GM21737 (cell line): Measurements from ENCODE around the gene LCN15.
"Not testable (repeated sequence)": the region's sequence is repeated elsewhere in the genome, so short reads cannot be mapped to it uniquely, and the experiment has no call there.

Experiments
- ATAC-seq: cut with Tn5 transposase; IDR thresholded peaks from one replicate; pipeline ENCODE4 v1.9.1; 2021; ENCODE audit warnings: mild to moderate bottlenecking, moderate library complexity; ENCODE audit not compliant: unreplicated experiment

Gene LCN15

GRCh38 chr9:136775191-136775590 is 10.9 kb upstream of the LCN15 start:
- ATAC-seq, result no peak

GRCh38 chr9:136774416-136775045 is 10.2 kb upstream of the LCN15 start:
- no peak for ATAC-seq

GRCh38 chr9:136773386-136774044 is 9.2 kb upstream of the LCN15 start:
- no peak for ATAC-seq

- no peak for ATAC-seq
Observed at GRCh38 chr9:136771907-136772415, 7.6 kb upstream of the LCN15 start.

GRCh38 chr9:136769710-136770191 is 5.4 kb upstream of the LCN15 start:
- no peak for ATAC-seq

GRCh38 chr9:136766410-136767120 is 2.2 kb upstream of the LCN15 start:
- ATAC-seq, result not testable (repeated sequence)

GRCh38 chr9:136765745-136766409 is 1.6 kb upstream of the LCN15 start:
- peak; percentile 51 for ATAC-seq

GRCh38 chr9:136765041-136765440 is 723 bp upstream of the LCN15 start:
- ATAC-seq, result no peak

GRCh38 chr9:136763649-136764035 is 676 bp downstream of the LCN15 start:
- ATAC-seq, result no peak

- no peak for ATAC-seq
Observed at GRCh38 chr9:136762915-136763648, 1.2 kb downstream of the LCN15 start.

- ATAC-seq, result no peak
Observed at GRCh38 chr9:136762221-136762691, 2.1 kb downstream of the LCN15 start.

GRCh38 chr9:136761545-136761981 is 2.8 kb downstream of the LCN15 start:
- ATAC-seq, result no peak

- not testable (repeated sequence) for ATAC-seq
Observed at GRCh38 chr9:136760834-136761544, 3.3 kb downstream of the LCN15 start.

GRCh38 chr9:136760424-136760823 is 3.9 kb downstream of the LCN15 start:
- ATAC-seq, result no peak

- ATAC-seq, result no peak
Observed at GRCh38 chr9:136759436-136760325, 4.6 kb downstream of the LCN15 start.

- ATAC-seq, result no peak
Observed at GRCh38 chr9:136759001-136759400, 5.3 kb downstream of the LCN15 start.

GRCh38 chr9:136757751-136758140 is 6.6 kb downstream of the LCN15 start:
- no peak for ATAC-seq

- ATAC-seq, result no peak
Observed at GRCh38 chr9:136757328-136757727, 7.0 kb downstream of the LCN15 start.

GRCh38 chr9:136756836-136757235 is 7.5 kb downstream of the LCN15 start:
- no peak for ATAC-seq
